Dendritic cell treated with granulocyte-macrophage colony-stimulating factor and Interleukin-4, amounts not matched to agents 40 ng/mL and 50 ng/mL, for 4 days (primary cell): Measurements from ENCODE around the gene SKOR1.
A peak's percentile ranks its signal among the peaks of the same experiment; 100 is the strongest.

Source experiments
- H3K27ac Mint-ChIP-seq: one replicate; pipeline ENCODE4 v1.8.0; 2022; ENCODE audit warnings: mild to moderate bottlenecking, mixed read lengths
- H3K27me3 Mint-ChIP-seq: one replicate; pipeline ENCODE4 v1.8.0; 2022; ENCODE audit warnings: mild to moderate bottlenecking, mixed read lengths
- H3K36me3 Mint-ChIP-seq: one replicate; pipeline ENCODE4 v1.8.0; 2022; ENCODE audit warnings: low read depth, mixed read lengths
- H3K4me1 Mint-ChIP-seq: one replicate; pipeline ENCODE4 v1.8.0; 2022; ENCODE audit warnings: low read depth, mixed read lengths
- H3K4me3 Mint-ChIP-seq: one replicate; pipeline ENCODE4 v1.8.0; 2022; ENCODE audit warnings: mild to moderate bottlenecking, moderate library complexity, mixed read lengths
- H3K9me3 Mint-ChIP-seq: one replicate; pipeline ENCODE4 v1.8.0; 2022; ENCODE audit warnings: mixed read lengths
- intact Hi-C: fragments of 100-400 bp; cut with micrococcal nuclease; formaldehyde crosslinking; loops from one replicate; pipeline ENCODE4 v1.15.0; 2022

SKOR1 gene

GRCh38 chr15:67824976-67825880 lies at the start of gene SKOR1:
TSS of gene SKOR1 (plus strand) at chr15:67825509. CDS start at chr15:67825603, 94 bp downstream.
- Mint-ChIP-seq H3K4me3 (peak within 1 kb of the TSS; percentile 77), H3K9me3 (no peaks in the 10 kb centered on the region), H3K36me3 (no peaks in the 10 kb centered on the region), H3K27me3 (peaks cover 88% of the 10 kb centered on the region), H3K4me1 (peaks cover 79% of the 10 kb centered on the region), H3K27ac (no peak within 1 kb of the TSS)
- intact Hi-C loops = no loop called here

GRCh38 chr15:67775998-67776397 lies 49.3 kb upstream of the SKOR1 start:
- H3K27me3 Mint-ChIP-seq = no peaks in the 10 kb centered on the region
- no peak overlapping the region for H3K27ac Mint-ChIP-seq
- H3K4me3 Mint-ChIP-seq = no peak overlapping the region
- H3K4me1 Mint-ChIP-seq = peaks cover 31% of the 10 kb centered on the region
- H3K36me3 Mint-ChIP-seq = peaks cover 5% of the 10 kb centered on the region
- H3K9me3 Mint-ChIP-seq = no peaks in the 10 kb centered on the region
- intact Hi-C loops = no loop called here

- Mint-ChIP-seq H3K4me1 (peaks cover 31% of the 10 kb centered on the region), H3K36me3 (peaks cover 5% of the 10 kb centered on the region), H3K27me3 (no peaks in the 10 kb centered on the region), H3K27ac (no peak overlapping the region), H3K4me3 (no peak overlapping the region), H3K9me3 (no peaks in the 10 kb centered on the region)
- intact Hi-C loops = no loop called here
Observed at GRCh38 chr15:67776600-67776999, 48.7 kb upstream of the SKOR1 start.

GRCh38 chr15:67777071-67777470 lies 48.2 kb upstream of the SKOR1 start:
- peaks cover 31% of the 10 kb centered on the region for H3K4me1 Mint-ChIP-seq
- no peak overlapping the region for H3K4me3 Mint-ChIP-seq
- no peak overlapping the region for H3K27ac Mint-ChIP-seq
- intact Hi-C loops = no loop called here
- peaks cover 5% of the 10 kb centered on the region for H3K36me3 Mint-ChIP-seq
- no peaks in the 10 kb centered on the region for H3K27me3 Mint-ChIP-seq
- H3K9me3 Mint-ChIP-seq = no peaks in the 10 kb centered on the region

GRCh38 chr15:67777773-67778172 lies 47.5 kb upstream of the SKOR1 start:
- no peak overlapping the region for H3K27ac Mint-ChIP-seq
- peaks cover 7% of the 10 kb centered on the region for H3K36me3 Mint-ChIP-seq
- no peak overlapping the region for H3K4me3 Mint-ChIP-seq
- H3K4me1 Mint-ChIP-seq = peaks cover 31% of the 10 kb centered on the region
- intact Hi-C loops = no loop called here
- H3K9me3 Mint-ChIP-seq = no peaks in the 10 kb centered on the region
- H3K27me3 Mint-ChIP-seq = no peaks in the 10 kb centered on the region

- H3K27ac Mint-ChIP-seq = peak overlapping the region; percentile 56
- no peaks in the 10 kb centered on the region for H3K27me3 Mint-ChIP-seq
- intact Hi-C loops = no loop called here
- no peak overlapping the region for H3K4me3 Mint-ChIP-seq
- H3K9me3 Mint-ChIP-seq = no peaks in the 10 kb centered on the region
- peaks cover 39% of the 10 kb centered on the region for H3K4me1 Mint-ChIP-seq
- peaks cover 16% of the 10 kb centered on the region for H3K36me3 Mint-ChIP-seq
Observed at GRCh38 chr15:67778968-67779548, 46.3 kb upstream of the SKOR1 start.

- H3K9me3 Mint-ChIP-seq = no peaks in the 10 kb centered on the region
- H3K4me3 Mint-ChIP-seq = no peak overlapping the region
- peak overlapping the region; percentile 56 for H3K27ac Mint-ChIP-seq
- H3K27me3 Mint-ChIP-seq = no peaks in the 10 kb centered on the region
- H3K36me3 Mint-ChIP-seq = peaks cover 17% of the 10 kb centered on the region
- intact Hi-C loops = no loop called here
- peaks cover 39% of the 10 kb centered on the region for H3K4me1 Mint-ChIP-seq
Observed at GRCh38 chr15:67779549-67780111, 45.7 kb upstream of the SKOR1 start.

- intact Hi-C loops = no loop called here
- Mint-ChIP-seq H3K27ac (no peak overlapping the region), H3K36me3 (peaks cover 24% of the 10 kb centered on the region), H3K4me3 (no peak overlapping the region), H3K27me3 (no peaks in the 10 kb centered on the region), H3K4me1 (peaks cover 39% of the 10 kb centered on the region), H3K9me3 (no peaks in the 10 kb centered on the region)
Observed at GRCh38 chr15:67781061-67781460, 44.2 kb upstream of the SKOR1 start.

- Mint-ChIP-seq H3K4me3 (no peak overlapping the region), H3K4me1 (peaks cover 38% of the 10 kb centered on the region), H3K27me3 (no peaks in the 10 kb centered on the region), H3K9me3 (no peaks in the 10 kb centered on the region), H3K36me3 (peaks cover 21% of the 10 kb centered on the region), H3K27ac (no peak overlapping the region)
- intact Hi-C loops = no loop called here
Observed at GRCh38 chr15:67781907-67782690, 43.2 kb upstream of the SKOR1 start.

- Mint-ChIP-seq H3K4me3 (no peak overlapping the region), H3K4me1 (peaks cover 36% of the 10 kb centered on the region), H3K27me3 (no peaks in the 10 kb centered on the region), H3K27ac (no peak overlapping the region), H3K9me3 (no peaks in the 10 kb centered on the region), H3K36me3 (peaks cover 21% of the 10 kb centered on the region)
- intact Hi-C loops = no loop called here
Observed at GRCh38 chr15:67782691-67782991, 42.7 kb upstream of the SKOR1 start.

- intact Hi-C loops = no loop called here
- no peak overlapping the region for H3K27ac Mint-ChIP-seq
- no peaks in the 10 kb centered on the region for H3K9me3 Mint-ChIP-seq
- H3K4me1 Mint-ChIP-seq = peaks cover 34% of the 10 kb centered on the region
- no peak overlapping the region for H3K4me3 Mint-ChIP-seq
- peaks cover 21% of the 10 kb centered on the region for H3K36me3 Mint-ChIP-seq
- no peaks in the 10 kb centered on the region for H3K27me3 Mint-ChIP-seq
Observed at GRCh38 chr15:67783303-67783702, 42.0 kb upstream of the SKOR1 start.

- Mint-ChIP-seq H3K9me3 (no peaks in the 10 kb centered on the region), H3K4me3 (no peak overlapping the region), H3K36me3 (peaks cover 21% of the 10 kb centered on the region), H3K27ac (no peak overlapping the region), H3K4me1 (peaks cover 29% of the 10 kb centered on the region), H3K27me3 (no peaks in the 10 kb centered on the region)
- intact Hi-C loops = no loop called here
Observed at GRCh38 chr15:67784090-67784781, 41.1 kb upstream of the SKOR1 start.

- Mint-ChIP-seq H3K27me3 (no peaks in the 10 kb centered on the region), H3K4me1 (peaks cover 22% of the 10 kb centered on the region), H3K36me3 (peaks cover 21% of the 10 kb centered on the region), H3K9me3 (no peaks in the 10 kb centered on the region), H3K4me3 (no peak overlapping the region), H3K27ac (no peak overlapping the region)
- intact Hi-C loops = no loop called here
Observed at GRCh38 chr15:67784856-67785430, 40.4 kb upstream of the SKOR1 start.
